Activated B cell treated with CpG ODN at 0.5 μM for 24 hours (primary cell): Measurements from ENCODE around the gene TECPR2. TPM values are rescaled to one million over a fixed set of nuclear protein-coding genes. Genes with fewer than 3 reads are reported as not detected.
"Not testable (repeated sequence)": the region's sequence is repeated elsewhere in the genome, so short reads cannot be mapped to it uniquely, and the experiment has no call there.

Source experiments
- ATAC-seq: fragments of 200-7000 bp; cut with Tn5 transposase; one replicate; pipeline ENCODE4 v1.10.0; 2021; ENCODE audit warnings: low read depth, mild to moderate bottlenecking, moderate library complexity
- CTCF ChIA-PET: fragments of 350-600 bp; sonication (Branson Sonifier 250); formaldehyde crosslinking; loops from one replicate; lab custom pipeline; 2021; ENCODE audit warnings: antibody characterized with exemption; lab: Charles Lee
- POLR2A ChIA-PET: fragments of 350-600 bp; sonication (Branson Sonifier 250); formaldehyde crosslinking; loops from one replicate; lab custom pipeline; 2021; ENCODE audit warnings: antibody characterized with exemption; lab: Charles Lee
- DNase-seq: peaks from one replicate; pipeline ENCODE4 v3.0.0; 2022
- H3K27ac Mint-ChIP-seq: one replicate; pipeline ENCODE4 v1.8.0; 2020; ENCODE audit warnings: mixed read lengths
- H3K27me3 Mint-ChIP-seq: one replicate; pipeline ENCODE4 v1.8.0; 2021; ENCODE audit warnings: mixed read lengths
- H3K36me3 Mint-ChIP-seq: one replicate; pipeline ENCODE4 v1.8.0; 2021; ENCODE audit warnings: low read depth, mixed read lengths
- H3K4me1 Mint-ChIP-seq: one replicate; pipeline ENCODE4 v1.8.0; 2021; ENCODE audit warnings: mixed read lengths
- H3K4me3 Mint-ChIP-seq: one replicate; pipeline ENCODE4 v1.8.0; 2020; ENCODE audit warnings: mild to moderate bottlenecking, mixed read lengths
- H3K9me3 Mint-ChIP-seq: one replicate; pipeline ENCODE4 v1.8.0; 2020; ENCODE audit warnings: mixed read lengths
- CTCF ChIP-seq: fragments of 200-600 bp; IDR thresholded peaks from one replicate; pipeline ENCODE4 v1.8.0; 2022; ENCODE audit warnings: antibody characterized with exemption, mild to moderate bottlenecking
- intact Hi-C: fragments of 100-400 bp; cut with micrococcal nuclease; formaldehyde crosslinking; loops from one replicate; pipeline ENCODE4 v1.15.1; 2024
- total RNA-seq: library from RNA; stranded (reverse); gene quantifications from 2 replicates; pipeline ENCODE4 v1.2.3, GENCODE V29; 2022

The TECPR2 gene
- total RNA-seq, 1 donor from 2014 or later = 9.9 TPM

- peaks cover 5% of the 10 kb centered on the region for H3K4me1 Mint-ChIP-seq
- H3K27ac Mint-ChIP-seq = no peak overlapping the region
- no peak for TF ChIP-seq CTCF
- H3K36me3 Mint-ChIP-seq = no peaks in the 10 kb centered on the region
- no peak overlapping the region for H3K4me3 Mint-ChIP-seq
- no peak for DNase-seq
- ChIA-PET CTCF (no interaction called here), POLR2A (interaction anchor here (0.7 kb wide), 1 partner anchor 67 kb away, joined by 4 read pairs; no protein-coding TSS in a partner anchor)
- intact Hi-C loops = no loop called here
- no peak for ATAC-seq
- peaks cover 11% of the 10 kb centered on the region for H3K27me3 Mint-ChIP-seq
- no peaks in the 10 kb centered on the region for H3K9me3 Mint-ChIP-seq
Measured at GRCh38 chr14:102540315-102541028, 177.7 kb downstream of the TECPR2 start.

GRCh38 chr14:102541029-102541491 lies 178.3 kb downstream of the TECPR2 start:
- peaks cover 16% of the 10 kb centered on the region for H3K27me3 Mint-ChIP-seq
- H3K4me3 Mint-ChIP-seq, H3K4me1 Mint-ChIP-seq, DNase-seq, H3K27ac Mint-ChIP-seq, H3K36me3 Mint-ChIP-seq, ATAC-seq, H3K9me3 Mint-ChIP-seq, CTCF ChIA-PET, intact Hi-C loops: not testable (repeated sequence)
- POLR2A ChIA-PET = interaction anchor here (0.7 kb wide), 2 partner anchors 9 to 66 kb away, joined by 4 to 5 read pairs; no protein-coding TSS in a partner anchor

GRCh38 chr14:102541771-102542170 lies 179.0 kb downstream of the TECPR2 start:
- no peak for TF ChIP-seq CTCF
- intact Hi-C loops = no loop called here
- ChIA-PET CTCF (no interaction called here), POLR2A (interaction anchor here (0.7 kb wide), 1 partner anchor 10 kb away, joined by 5 read pairs; no protein-coding TSS in a partner anchor)
- no peak for DNase-seq
- Mint-ChIP-seq H3K27me3 (peaks cover 17% of the 10 kb centered on the region), H3K9me3 (no peaks in the 10 kb centered on the region), H3K4me1 (peaks cover 7% of the 10 kb centered on the region), H3K36me3 (no peaks in the 10 kb centered on the region), H3K4me3 (no peak overlapping the region), H3K27ac (no peak overlapping the region)
- no peak for ATAC-seq

GRCh38 chr14:102544046-102544746 lies 181.5 kb downstream of the TECPR2 start:
- DNase-seq = no peak
- POLR2A ChIA-PET = interaction anchor here (0.9 kb wide), 1 partner anchor 48 kb away, joined by 3 read pairs; no protein-coding TSS in a partner anchor
- no peaks in the 10 kb centered on the region for H3K36me3 Mint-ChIP-seq
- H3K27me3 Mint-ChIP-seq = peaks cover 25% of the 10 kb centered on the region
- no peak overlapping the region for H3K27ac Mint-ChIP-seq
- intact Hi-C loops = no loop called here
- peak overlapping the region; percentile 24 for H3K4me3 Mint-ChIP-seq
- peaks cover 11% of the 10 kb centered on the region for H3K4me1 Mint-ChIP-seq
- no peak for TF ChIP-seq CTCF
- CTCF ChIA-PET = no interaction called here
- ATAC-seq = no peak
- H3K9me3 Mint-ChIP-seq = no peaks in the 10 kb centered on the region

GRCh38 chr14:102544747-102545460 lies 182.2 kb downstream of the TECPR2 start:
- ChIA-PET CTCF (no interaction called here), POLR2A (interaction anchor here (0.9 kb wide), 1 partner anchor 47 kb away, joined by 3 read pairs; no protein-coding TSS in a partner anchor)
- no peaks in the 10 kb centered on the region for H3K9me3 Mint-ChIP-seq
- no peak overlapping the region for H3K27ac Mint-ChIP-seq
- H3K27me3 Mint-ChIP-seq = peaks cover 25% of the 10 kb centered on the region
- intact Hi-C loops = no loop called here
- ATAC-seq = peak; percentile 54
- no peaks in the 10 kb centered on the region for H3K36me3 Mint-ChIP-seq
- no peak for TF ChIP-seq CTCF
- peak overlapping the region; percentile 58 for H3K4me3 Mint-ChIP-seq
- peak; percentile 29 for DNase-seq
- peaks cover 11% of the 10 kb centered on the region for H3K4me1 Mint-ChIP-seq
